NCI-H2227 treated with DMSO at 0.1 percent for 48 hours (cell line): Measurements from ENCODE around the gene EMSY.
A peak's percentile ranks its signal among the peaks of the same experiment; 100 is the strongest.

Experiments
- DNase-seq: peaks from one replicate; lab custom pipeline; 2025; lab: John Stamatoyannopoulos, UW

The EMSY gene

DNA sequence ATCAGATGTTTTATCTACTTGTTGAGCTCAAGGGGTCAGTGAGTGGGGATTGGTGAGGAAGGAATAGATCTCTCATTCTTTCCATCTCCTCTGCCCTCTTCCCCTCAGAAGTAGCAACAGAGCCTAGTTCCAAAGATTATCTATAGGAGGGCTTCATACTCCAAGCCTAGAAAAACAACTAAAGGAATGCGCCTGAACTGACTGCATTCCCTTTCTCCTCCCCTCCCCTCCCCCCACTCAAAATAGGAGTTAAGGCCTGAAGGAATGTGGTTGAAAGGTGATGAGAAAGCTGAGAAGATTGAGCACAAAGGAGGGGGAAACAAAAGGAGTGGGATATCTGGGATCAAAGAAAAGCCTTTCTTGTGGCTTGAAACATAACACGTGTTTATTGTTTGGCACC lies 10.5 kb downstream of the EMSY start:
- no peak for DNase-seq

DNA sequence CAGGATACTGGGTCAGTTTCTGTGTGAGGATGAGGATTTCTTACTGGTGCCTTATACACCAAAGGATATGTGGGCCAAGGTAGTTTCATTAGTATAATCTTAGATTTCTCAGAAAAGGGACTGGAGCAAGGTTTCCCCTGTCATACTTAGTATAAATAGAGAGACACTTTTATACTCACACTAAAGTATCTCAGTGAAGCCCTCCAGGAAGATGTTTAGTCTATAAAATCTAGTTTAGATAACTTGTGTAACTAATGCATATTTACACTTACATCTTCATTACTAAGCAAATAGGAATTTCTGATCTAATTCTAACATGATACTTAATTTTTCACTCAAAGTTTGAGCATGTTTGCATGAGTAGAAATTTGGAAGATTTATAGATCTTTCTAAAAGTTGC lies 11.1 kb downstream of the EMSY start:
- DNase-seq = no peak

DNA sequence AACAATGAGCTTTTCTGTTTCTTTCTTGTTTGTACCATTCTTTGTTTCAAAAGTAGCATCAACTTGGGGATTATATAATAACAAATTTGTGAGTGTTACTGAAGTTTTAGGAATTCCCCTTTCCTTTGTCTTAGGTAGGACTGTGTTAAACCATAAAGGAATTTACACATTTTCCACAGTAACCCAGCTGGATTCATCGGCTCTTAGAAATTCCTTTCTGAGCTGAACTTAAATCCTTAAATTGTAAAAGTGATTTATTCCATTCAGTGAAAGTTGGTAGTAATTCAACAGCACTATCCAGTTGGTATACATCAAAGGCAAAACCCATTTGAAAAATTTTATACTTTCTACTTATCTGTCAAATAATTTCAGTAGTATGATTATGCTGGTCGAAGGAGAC lies 11.8 kb downstream of the EMSY start:
- DNase-seq = no peak

DNA sequence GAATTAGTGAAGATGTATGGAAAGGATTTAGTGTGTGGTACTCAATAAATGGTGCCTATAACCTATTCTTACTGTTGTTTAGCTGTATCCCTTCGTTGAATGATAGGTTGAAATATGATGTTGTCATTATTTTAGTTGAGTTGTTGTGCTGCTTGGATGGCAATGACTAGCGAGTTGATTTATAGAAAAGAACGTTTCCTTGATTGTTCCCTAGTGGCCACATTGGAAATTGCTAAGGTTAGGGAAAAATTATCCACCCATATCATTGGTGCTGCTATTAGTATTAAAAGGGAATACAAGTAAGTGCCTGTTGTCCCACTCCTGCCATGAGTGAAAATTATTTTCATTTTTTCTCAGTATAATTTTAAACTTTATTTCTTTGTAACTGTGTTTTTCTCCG lies 14.5 kb downstream of the EMSY start:
- peak; percentile 15 for DNase-seq

DNA sequence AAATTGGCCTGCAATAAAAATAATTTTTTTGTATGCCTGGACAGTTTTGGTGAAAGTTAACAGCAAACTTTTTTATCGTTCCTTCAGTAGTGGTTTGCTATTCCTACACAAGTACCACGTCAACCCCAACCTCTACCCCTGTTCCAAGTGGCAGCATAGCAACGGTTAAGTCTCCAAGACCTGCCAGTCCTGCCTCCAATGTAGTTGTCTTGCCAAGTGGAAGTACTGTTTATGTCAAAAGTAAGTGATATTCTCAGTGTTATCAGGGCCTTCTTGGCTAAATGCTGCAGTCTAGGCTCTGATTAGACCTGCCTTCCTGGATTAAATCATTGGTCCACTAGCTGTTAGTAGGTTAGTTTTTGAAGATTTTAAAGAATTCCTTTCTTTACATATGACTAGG lies 15.0 kb downstream of the EMSY start:
- DNase-seq = no peak

DNA sequence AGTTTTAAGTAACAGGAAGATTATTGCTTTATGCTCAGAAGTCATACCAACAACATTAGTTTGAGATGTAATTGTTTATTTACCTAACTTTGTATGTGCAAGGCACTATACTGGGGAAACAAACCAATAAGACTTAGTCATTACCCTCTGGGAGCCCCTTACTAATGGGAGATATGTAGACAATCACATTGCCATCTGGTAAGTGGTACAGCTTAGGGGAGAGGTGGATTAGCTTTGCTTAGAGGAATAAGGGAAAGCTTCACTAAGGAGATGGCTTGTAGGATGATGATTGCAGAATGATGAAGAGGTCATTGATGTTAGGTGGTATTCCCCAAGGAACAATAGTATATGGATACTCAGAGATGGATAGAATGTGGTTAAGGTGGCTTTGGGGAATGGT lies 17.5 kb downstream of the EMSY start:
- DNase-seq = no peak

DNA sequence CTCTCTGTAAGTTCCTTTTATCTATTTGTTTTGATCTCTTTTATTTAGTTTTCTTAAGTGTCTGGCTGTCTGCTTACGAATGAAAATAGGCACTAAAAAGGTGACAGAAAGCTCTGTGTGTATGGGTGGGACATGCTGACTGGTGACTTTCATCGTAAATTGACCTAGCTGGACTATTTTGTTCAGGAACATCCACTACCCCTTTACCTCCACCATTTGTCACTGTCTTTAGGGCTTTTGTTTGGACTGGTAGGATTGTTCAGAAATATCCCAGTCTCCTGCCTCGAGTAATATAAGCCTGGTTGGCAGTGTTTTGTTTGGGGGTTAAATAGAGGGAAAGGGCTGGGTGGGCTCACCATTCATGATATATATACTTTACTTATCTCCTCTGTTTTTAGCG lies 20.9 kb downstream of the EMSY start:
- DNase-seq = no peak

DNA sequence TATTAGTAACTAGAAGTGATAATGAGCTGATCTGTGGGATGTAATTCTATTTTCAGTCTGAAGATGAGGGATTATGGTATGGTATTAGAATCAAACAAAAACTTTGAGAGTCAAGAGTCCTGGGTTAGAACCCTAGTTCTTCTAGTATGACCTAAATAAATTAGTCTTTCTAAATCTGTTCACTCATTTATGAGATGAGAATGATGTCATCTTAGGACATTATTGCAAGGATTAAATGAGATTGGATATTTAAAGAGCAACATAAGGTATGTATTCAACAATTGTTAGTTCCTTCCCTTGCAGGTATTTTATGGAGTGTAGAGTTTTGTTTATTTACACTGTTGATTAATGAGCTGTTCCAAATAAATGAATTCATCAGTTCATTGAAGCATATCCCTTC lies 21.8 kb downstream of the EMSY start:
- no peak for DNase-seq

DNA sequence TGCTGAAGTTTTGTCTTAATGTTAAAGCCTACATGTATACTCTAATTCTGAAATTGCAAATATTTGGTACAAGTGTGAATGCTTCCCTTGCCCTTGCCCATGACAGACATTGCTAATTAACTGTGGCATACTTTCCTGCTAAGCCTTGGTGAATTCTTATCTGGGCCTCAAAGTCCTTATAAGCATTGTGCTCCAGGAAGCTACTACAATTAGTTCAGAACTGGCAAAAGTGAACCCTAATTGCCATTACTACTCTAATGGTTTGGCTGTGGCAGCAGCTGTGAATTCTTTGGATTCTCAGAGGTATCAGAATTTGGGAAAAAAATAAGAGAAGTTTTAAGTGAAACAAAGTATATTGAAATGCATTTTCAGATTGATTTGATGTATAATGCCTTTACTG lies 24.3 kb downstream of the EMSY start:
- no peak for DNase-seq

DNA sequence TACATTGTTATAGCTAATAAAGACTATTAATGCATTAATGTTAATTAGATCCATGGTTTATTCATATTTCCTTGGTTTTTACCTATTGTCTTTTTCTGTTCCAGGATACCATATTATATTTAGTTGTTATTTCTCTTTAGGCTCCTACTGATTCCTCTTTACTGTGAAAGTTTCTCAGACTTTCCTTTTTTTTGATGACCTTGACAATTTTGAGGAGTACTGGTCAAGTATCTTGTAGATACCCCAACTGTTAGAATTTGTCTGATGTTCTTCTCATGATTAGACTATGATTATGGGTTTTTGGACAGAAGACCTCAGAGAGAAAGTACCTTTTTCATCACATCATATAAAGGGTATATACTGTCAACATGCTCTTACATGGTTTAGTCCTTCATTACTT lies 26.6 kb downstream of the EMSY start:
- DNase-seq = no peak

DNA sequence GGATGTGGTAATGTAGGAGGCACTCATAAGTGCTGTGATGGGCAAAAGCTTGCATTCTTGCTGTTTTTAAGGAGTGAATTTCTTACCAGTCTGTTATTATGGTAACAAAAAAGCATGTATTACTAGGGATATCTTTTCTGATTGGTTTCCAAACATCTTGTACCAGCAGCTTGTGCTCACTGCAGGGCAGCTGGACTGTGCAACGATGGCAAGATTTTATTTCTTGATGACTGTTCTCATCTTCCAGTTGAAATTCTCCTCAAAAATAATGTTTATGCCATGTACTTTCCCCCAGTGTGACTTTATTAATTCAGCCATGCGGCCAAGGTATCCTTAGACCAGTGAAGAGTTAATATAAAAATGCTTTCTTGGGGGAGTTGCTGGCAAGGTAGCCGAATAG lies 35.4 kb downstream of the EMSY start:
- DNase-seq = no peak

DNA sequence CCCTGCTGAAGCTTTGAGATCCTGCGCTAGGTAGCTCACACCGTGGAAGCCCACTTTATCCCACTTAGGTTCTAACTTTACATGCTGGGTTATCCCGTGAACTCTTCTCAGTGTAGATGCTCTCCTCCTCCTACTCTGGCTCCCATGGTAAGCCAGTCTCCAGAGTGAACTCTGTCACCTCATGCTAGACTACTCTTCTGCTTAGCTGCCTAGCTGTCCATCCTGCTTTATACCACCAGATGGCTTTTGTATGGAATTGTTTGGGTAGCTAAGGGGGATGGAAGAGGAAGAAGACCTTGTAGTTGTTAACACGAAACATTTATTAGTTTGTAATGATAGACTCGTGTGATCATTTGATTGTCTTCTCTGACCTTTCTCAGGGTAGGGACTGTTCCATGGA lies 46.8 kb downstream of the EMSY start:
- no peak for DNase-seq

DNA sequence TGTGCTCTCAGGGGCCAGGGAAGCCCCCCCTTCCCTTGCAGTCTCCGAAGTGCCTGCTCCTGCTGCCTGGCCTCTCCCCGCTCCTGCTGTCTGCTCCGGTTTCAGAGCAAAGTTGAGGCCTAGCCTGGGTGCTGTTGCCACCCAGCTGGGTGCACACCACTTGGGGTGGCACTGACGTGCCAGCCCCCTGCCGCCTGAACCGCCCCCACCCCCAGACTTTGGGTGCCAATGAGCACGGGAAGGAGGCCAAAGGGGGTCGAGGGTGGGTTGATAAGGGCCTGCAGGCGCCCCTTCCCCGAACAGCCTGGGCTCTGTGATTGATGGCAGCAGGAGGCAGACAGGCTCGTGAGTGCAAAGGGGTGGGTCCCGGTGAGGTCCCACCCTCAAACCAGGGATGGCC lies 48.2 kb downstream of the EMSY start:
- DNase-seq = no peak

DNA sequence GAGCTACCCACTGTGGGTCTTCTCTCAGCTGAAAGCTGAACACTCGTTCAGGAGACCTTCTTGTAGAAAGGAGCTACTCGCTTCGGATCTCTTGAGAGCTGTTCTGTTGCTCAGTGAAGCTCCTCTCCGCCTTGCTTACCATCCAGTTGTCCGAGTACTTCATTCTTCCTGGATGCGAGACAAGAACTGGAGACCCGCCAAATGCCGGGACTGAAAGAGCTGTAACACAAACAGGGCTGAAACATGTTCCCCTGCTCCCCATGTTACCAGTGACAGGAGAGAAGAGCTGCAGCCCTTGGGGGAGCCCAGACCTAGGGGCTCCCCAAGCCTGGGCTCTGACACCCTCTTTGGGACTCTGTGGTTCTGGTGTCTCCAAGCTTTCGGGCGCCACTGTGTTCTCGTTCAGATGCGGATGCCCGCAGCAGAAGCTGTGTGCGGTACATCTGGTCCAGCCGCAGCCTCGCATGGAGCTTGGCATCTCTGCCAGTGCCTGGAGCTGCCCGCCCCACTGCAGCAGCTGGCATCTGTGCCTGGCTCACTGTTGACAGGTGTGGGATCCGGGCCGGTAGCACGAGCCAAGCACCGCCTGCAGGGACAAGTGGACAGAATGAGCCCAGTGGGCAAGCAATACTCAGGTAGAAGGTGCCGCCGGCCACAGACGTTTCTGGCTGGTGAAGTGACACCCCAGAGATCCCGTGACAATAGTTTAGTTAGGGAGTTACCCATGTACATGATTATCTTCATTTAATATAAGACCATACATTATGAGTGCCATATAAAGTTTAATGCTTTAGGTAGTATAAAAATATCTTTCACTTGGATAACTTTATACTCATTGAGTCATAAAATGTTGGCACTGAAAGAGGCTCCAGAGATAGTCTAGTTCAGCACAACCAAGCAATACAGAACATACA lies 49.1 kb downstream of the EMSY start:
- DNase-seq = no peak

DNA sequence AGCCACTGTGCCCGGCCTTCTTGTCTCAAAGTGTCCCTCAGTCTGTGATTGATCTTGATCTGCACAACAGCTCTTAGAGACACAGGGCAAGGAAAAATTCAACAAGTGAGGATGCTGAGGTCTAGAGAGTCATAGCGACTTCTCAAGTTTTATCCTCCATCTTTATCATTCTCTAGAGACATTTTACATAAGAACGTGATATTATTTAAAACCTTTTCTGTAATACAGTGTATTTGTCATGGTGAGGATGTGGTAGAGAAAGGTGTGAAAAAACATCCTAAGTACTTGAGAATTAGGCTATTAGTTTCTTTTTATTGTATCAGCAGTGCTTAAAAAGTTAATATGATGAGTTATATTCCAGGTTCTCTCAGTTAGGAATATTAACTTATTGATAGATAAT lies 50.2 kb downstream of the EMSY start:
- DNase-seq = no peak

DNA sequence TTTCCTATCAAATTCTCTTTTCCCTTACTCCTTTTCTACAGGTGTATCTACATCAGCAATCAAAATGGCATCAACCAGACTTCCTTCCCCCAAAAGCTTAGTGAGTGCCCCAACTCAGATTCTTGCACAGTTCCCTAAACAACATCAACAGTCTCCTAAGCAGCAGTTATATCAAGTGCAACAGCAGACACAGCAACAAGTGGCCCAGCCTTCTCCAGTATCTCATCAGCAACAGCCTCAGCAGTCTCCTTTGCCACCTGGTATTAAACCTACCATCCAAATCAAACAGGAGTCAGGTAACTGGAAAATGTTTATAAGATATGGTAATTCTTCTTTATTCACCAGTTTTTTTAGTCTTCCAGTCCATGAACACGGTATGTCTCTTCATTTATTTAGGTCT lies 51.4 kb downstream of the EMSY start:
- DNase-seq = no peak

DNA sequence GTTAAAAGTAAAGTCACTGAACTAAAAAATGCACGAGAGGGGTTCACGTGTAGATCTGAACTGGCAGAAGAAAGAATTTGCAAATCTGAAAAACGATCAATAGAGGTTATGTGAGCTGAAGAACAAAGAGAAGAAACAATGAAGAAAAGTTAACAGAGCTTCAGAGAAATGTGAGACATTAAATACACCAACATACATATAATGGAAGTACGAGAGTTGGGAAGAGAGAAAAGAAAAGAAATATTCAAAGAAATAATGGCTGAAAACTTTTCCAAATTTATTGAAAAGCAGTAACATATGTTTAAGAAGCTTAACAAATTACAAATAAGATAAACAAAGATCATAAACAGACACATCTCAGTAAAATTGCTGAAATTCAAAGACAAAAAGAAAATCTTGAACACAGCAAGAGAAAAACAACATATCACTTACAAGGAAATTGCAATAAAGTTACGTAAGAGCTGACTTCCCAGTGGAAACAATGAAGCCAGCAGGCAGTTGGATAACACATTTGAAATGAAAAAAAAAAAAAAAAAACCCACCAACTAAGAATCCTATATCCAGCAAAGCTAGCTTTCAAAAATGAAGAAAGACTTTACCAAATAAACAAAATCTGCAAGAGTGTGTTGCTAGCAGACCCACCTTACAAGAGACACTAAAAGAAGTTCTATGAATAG lies 56.8 kb downstream of the EMSY start:
- DNase-seq = no peak

DNA sequence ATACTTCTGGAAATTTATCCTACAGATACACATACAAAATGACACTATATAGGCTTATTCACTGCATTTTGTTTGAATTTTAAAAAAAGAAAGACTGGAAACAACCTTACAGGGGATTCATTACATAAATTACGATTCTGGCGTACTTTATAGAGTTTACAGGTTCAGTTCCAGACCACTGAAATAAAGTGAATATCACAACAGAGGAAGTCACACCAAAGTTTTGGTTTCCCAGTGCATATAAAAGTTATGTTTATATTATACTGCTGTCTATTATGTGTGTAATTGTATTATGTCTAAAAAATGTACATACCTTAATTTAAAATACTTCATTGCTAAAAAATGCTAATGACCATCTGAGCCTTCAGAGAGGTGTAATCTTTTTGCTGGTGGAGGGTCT lies 62.0 kb downstream of the EMSY start:
- DNase-seq = no peak

DNA sequence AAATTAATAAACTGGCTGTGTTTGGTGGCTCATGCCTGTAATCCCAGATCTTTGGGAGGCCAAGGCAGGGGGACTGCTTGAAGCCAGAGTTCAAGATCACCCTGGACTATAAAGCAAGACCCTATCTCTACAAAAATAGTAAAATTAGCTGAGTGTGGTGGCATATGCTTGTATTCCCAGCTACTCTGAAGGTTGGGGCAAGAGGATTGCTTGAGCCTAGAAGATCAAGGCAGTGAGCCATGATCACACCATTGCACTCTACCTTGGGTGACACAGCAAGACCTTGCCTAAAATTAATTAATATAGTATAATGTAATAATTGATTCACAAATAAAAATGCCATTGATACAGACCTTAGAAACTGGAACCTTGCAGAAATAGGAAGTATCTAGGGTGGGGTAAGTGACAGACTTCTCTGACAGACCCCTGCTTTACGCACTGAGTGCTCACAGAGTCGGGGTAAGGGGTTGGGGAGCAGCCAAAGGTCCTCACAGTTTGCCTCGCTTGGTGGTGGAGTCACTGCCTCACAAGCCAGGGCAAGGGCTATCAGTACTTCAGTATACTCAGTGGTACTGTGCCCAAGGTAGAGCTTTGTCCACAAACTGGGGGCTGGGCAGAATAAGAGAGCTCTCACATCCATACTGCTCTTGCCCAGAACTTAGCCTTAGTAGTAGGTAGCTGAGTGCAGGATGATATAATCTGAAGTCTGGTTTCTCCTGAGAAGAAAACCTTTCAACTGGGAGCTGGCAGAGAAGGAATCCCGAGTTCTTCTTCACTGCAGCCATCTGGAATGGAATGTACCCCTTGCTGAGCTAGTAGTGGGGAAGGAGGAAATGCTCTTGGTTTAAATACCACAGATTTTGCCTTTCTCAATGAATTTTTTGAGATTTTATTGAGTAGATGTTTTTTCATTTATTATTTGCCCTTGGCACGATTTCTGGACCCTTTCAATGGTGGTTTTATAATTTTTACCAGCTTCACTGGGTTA lies 65.5 kb downstream of the EMSY start:
- DNase-seq = no peak

DNA sequence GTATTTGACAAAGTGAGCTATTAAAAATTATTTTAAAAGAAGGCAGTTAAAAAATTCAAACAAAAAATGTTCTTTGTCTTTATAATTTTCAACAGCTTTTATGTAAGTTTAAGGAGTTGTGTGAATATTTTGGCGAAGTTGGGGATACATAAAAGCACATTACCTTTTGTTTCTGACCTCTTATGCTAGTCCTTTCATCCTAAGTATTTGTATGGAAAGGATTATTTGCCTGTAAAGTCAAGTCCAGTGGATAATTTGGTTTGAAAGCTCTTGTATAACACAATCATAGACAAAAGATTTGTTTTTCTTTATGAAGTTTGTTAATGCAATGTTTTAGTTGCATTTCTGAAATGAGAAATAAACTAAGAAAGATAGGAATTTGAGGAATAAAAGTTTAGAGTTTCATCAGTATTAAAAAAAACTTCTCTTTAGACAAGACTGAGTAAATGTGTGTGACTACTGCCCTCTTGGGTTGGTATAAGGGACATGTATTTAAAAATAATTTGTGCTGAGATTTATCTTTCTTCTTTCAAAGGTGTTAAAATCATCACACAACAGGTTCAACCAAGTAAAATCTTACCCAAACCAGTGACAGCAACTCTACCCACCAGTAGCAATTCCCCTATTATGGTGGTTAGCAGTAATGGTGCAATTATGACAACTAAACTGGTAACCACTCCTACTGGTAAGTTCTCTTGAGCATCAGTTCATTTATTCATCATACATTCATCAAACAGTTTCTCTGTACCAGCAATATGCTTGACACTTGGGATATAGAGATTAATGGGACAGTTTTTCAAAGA lies 68.2 kb downstream of the EMSY start:
- no peak for DNase-seq

DNA sequence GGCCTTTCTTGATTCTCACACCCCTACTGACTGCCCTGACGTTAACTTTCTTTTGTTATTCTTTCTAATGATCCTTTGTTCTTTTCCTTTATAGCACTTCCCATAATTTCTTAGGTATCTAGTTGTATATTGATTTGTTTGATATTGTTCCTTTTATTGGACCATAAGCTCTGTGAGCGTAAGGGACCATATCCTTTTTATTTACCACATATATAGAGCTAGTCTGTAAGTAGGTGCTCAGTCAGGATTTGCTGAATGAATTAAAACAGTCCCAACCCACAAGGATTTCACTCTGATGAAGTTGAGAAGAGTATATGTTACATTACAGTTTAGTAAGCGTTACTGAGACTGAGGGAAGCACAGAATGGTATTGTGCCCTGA lies 68.8 kb downstream of the EMSY start:
- DNase-seq = no peak

DNA sequence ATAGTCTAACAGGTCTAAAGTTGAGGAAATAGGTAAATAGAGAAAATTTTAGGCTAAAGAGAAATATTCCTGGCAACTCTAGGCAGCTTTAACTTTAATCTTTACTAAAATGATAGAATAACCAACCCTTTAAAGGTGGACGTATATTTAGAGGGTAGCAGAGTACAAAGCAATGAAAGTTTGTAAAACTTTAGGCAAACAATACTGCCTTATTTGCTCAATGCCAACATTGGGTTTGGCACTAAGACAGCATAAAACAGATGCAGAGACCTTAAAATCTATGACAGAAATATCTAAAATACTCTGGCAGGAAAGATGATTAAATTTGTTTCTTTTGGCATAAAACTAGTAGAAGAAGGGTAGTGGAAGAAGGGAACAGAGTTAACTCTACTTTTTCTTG lies 70.7 kb downstream of the EMSY start:
- no peak for DNase-seq
